NCI-H345 treated with DMSO at 0.1 percent for 48 hours (cell line): Measurements from ENCODE around the gene TAS2R38.

Experiments used
- DNase-seq: peaks from one replicate; lab custom pipeline; 2025; ENCODE audit not compliant: unreplicated experiment; lab: John Stamatoyannopoulos, UW

TAS2R38 gene

GRCh38 chr7:141976524-141977245 lies 3.1 kb upstream of the TAS2R38 start:
- no peak for DNase-seq

- peak; percentile 36 for DNase-seq
Measured at GRCh38 chr7:141975806-141976523, 2.4 kb upstream of the TAS2R38 start.

GRCh38 chr7:141974831-141975230 lies 1.3 kb upstream of the TAS2R38 start:
- peak; percentile 19 for DNase-seq

- DNase-seq, result no peak
Measured at GRCh38 chr7:141960687-141961422, 12.7 kb downstream of the TAS2R38 start.

GRCh38 chr7:141956084-141956483 lies 17.5 kb downstream of the TAS2R38 start:
- no peak for DNase-seq

GRCh38 chr7:141954334-141954733 lies 19.2 kb downstream of the TAS2R38 start:
- DNase-seq, result no peak

GRCh38 chr7:141952461-141952860 lies 21.1 kb downstream of the TAS2R38 start:
- no peak for DNase-seq

- DNase-seq, result no peak
Measured at GRCh38 chr7:141950806-141951205, 22.8 kb downstream of the TAS2R38 start.

- DNase-seq, result no peak
Measured at GRCh38 chr7:141949911-141950310, 23.7 kb downstream of the TAS2R38 start.

GRCh38 chr7:141949451-141949850 lies 24.1 kb downstream of the TAS2R38 start:
- no peak for DNase-seq

- DNase-seq, result no peak
Measured at GRCh38 chr7:141949021-141949420, 24.6 kb downstream of the TAS2R38 start.

GRCh38 chr7:141946796-141947195 lies 26.8 kb downstream of the TAS2R38 start, which contains the start of gene CLEC5A:
CLEC5A (minus strand) TSS chr7:141946974; CDS start chr7:141946292, 682 bp downstream.
- no peak for DNase-seq

- DNase-seq, result no peak
Measured at GRCh38 chr7:141945356-141945755, 28.2 kb downstream of the TAS2R38 start.

- DNase-seq, result no peak
Measured at GRCh38 chr7:141944811-141945210, 28.8 kb downstream of the TAS2R38 start.

GRCh38 chr7:141943846-141944245 lies 29.7 kb downstream of the TAS2R38 start:
- no peak for DNase-seq

- no peak for DNase-seq
Measured at GRCh38 chr7:141941075-141941474, 32.5 kb downstream of the TAS2R38 start.

GRCh38 chr7:141930211-141930610 lies 43.4 kb downstream of the TAS2R38 start:
- no peak for DNase-seq

GRCh38 chr7:141928845-141929195 lies 44.8 kb downstream of the TAS2R38 start:
- DNase-seq, result no peak

- no peak for DNase-seq
Measured at GRCh38 chr7:141928146-141928844, 45.3 kb downstream of the TAS2R38 start.
